BJ (cell line): ENCODE results near the gene KCNG3. TPM values are rescaled to one million over a fixed set of nuclear protein-coding genes. Genes with fewer than 3 reads are reported as not detected.

Experiments used
- CTCF ChIA-PET: fragments of 350-600 bp; formaldehyde crosslinking; extraction: SDS; loops from one replicate; lab custom pipeline; 2021; ENCODE audit warnings: antibody characterized with exemption, inconsistent platforms; lab: Yijun Ruan, JAX
- POLR2A ChIA-PET: fragments of 300-600 bp; sonication (Branson Sonifier 250); formaldehyde crosslinking; extraction: SDS; loops from one replicate; lab custom pipeline; 2021; ENCODE audit warnings: antibody characterized with exemption; lab: Charles Lee
- DNase-seq: peaks from one replicate; pipeline ENCODE4 v3.0.0-alpha.2; 2011; ENCODE audit warnings: low read depth
- H3K27me3 ChIP-seq: 2 replicates; pipeline ENCODE4 v1.6.0; 2011; ENCODE audit warnings: low read length; ENCODE audit not compliant: control insufficient read depth, insufficient read depth
- H3K36me3 ChIP-seq: 2 replicates; pipeline ENCODE4 v1.5.1; 2011; ENCODE audit warnings: low read length; ENCODE audit not compliant: control insufficient read depth, insufficient read depth
- H3K4me3 ChIP-seq: 2 replicates; pipeline ENCODE4 v1.5.1; 2011; ENCODE audit warnings: low read depth, mild to moderate bottlenecking, control low read depth, low read length
- CTCF ChIP-seq: IDR thresholded peaks from 2 replicates; pipeline ENCODE4 v1.5.1; 2011; ENCODE audit warnings: low read depth, mild to moderate bottlenecking, control low read depth, inconsistent platforms, low read length, moderate library complexity; ENCODE audit not compliant: insufficient read depth
- polyA plus RNA-seq: library from polyadenylated mRNA; depleted of rRNA; stranded (reverse); fragments of >200 nt; gene quantifications from 2 replicates; pipeline ENCODE4 v1.2.3, GENCODE V29; 2011

The KCNG3 gene
- polyA plus RNA-seq, 1 experiment, result not detected

DNA sequence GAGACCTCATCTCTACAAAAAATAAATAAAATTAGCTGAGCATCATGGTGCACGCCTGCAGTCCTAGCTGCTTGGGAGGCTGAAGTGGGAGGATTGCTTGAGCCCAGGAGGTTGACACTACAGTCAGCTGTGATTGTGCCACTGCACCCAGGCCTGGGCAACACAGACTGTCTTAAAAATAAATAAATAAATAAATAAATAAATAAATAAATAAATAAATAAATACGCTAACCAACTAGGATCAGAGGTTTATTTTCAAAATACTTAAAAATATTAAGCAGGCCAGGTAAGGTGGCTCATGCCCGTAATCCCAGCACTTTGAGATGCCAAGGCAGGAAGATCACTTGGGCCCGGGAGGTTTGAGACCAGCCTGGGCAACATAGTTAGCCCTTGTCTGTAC is 63.6 kb downstream of the KCNG3 start:
- ChIA-PET CTCF (interaction anchor here (0.9 kb wide), 1 partner anchor 11 kb away, joined by 3 read pairs; no protein-coding TSS in a partner anchor), POLR2A (no interaction called here)
- no peak for TF ChIP-seq CTCF
- no peaks in the 10 kb centered on the region; the same call in 1 of the 2 replicates for H3K27me3 ChIP-seq
- DNase-seq, result no peak
- no peaks in the 10 kb centered on the region for H3K36me3 ChIP-seq
- no peak overlapping the region for H3K4me3 ChIP-seq

DNA sequence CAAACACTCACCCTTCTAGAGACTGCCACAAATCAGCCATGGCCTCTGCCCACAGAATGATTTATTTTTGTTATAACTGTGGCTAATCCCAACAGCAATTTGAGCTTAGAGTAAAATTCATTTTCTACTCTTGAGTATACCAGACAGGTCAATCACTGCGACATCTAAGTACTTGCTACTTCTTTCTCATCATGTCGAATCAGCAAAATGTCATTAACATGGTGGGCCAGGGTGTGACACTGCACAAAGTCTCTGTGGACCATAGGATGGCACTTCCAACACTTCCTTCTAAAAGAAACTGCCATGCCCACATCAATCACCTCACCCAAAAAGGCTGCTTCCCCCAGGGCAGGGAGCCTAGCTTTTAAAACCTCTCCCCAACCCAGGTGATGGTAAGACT is 64.4 kb downstream of the KCNG3 start:
- no peak for TF ChIP-seq CTCF
- H3K4me3 ChIP-seq, result no peak overlapping the region
- no peak for DNase-seq
- H3K36me3 ChIP-seq, result no peaks in the 10 kb centered on the region
- no peaks in the 10 kb centered on the region; the same call in 1 of the 2 replicates for H3K27me3 ChIP-seq
- ChIA-PET CTCF (no interaction called here), POLR2A (no interaction called here)

DNA sequence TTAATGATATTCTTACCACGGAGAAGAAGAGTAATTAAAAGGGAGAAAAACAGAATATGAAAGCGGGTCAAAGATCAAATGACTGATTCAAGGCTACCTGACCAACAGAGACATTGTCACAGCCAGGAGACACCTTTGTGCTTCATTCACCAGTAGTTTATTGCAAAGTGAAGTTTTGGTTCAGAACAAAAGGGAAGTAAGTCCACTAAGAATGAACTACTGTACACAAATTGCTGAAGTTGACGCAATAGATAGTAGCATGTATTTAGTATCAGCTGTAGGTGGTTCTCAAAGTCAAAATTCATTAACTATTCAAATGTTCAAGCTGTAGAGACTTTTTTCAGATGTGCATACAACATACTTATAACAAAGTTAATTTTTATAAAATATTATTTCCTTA is 68.1 kb downstream of the KCNG3 start:
- no peak for TF ChIP-seq CTCF
- DNase-seq, result no peak
- ChIA-PET CTCF (no interaction called here), POLR2A (no interaction called here)
- peaks cover 5% of the 10 kb centered on the region for H3K27me3 ChIP-seq
- no peak overlapping the region for H3K4me3 ChIP-seq
- no peaks in the 10 kb centered on the region for H3K36me3 ChIP-seq

DNA sequence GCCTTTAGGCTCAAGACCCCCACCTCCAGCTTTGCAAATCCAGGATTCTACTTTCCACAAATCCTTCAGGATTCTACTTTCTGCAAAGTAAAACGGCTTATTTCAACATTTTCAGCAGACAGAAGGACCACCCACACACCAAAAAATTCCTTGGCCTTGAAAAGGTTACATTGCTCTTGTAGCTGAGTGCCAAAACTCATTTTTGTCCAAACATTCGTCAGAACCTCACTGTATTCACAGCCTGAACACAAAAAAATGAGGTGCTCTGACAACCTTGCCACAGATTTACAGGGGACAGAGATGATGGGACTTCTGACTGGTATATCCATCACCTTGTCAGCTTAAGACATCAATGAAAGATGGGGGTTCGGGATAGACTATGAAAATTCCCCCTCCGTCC is 69.7 kb downstream of the KCNG3 start:
- Histone ChIP-seq H3K27me3 (peaks cover 5% of the 10 kb centered on the region), H3K36me3 (no peaks in the 10 kb centered on the region), H3K4me3 (no peak overlapping the region)
- ChIA-PET POLR2A (no interaction called here), CTCF (no interaction called here)
- no peak for DNase-seq
- no peak for TF ChIP-seq CTCF

- POLR2A ChIA-PET, result no interaction called here
- H3K4me3 ChIP-seq, result no peak overlapping the region
- peaks cover 5% of the 10 kb centered on the region for H3K27me3 ChIP-seq
- no peak for DNase-seq
- H3K36me3 ChIP-seq, result no peaks in the 10 kb centered on the region
- CTCF ChIA-PET, result no interaction called here
- TF ChIP-seq CTCF, result no peak
Measured at GRCh38 chr2:42421601-42422239, 72.1 kb downstream of the KCNG3 start.
